ENCODE measurements around the gene SECISBP2. TPM values are rescaled to one million over a fixed set of nuclear protein-coding genes. Genes with fewer than 3 reads are reported as not detected.
"Not testable (repeated sequence)": the region's sequence is repeated elsewhere in the genome, so short reads cannot be mapped to it uniquely, and the experiment has no call there.

Gene SECISBP2
- polyA plus RNA-seq (ENCODE audit: insufficient read length in 4 of 4), result 10 to 100 TPM; 57.3 to 89.8 (median 71.3) TPM

- peak; percentile 88 to 92 (median 90) for DNase-seq (ENCODE audit: low read depth in 4 of 4, low spot score in 3 of 4)
Measured at GRCh38 chr9:89318123-89319014, at the start of gene SECISBP2. Gene SECISBP2 (plus strand): TSS chr9:89318500. CDS start chr9:89318577, 77 bp downstream.

- no peak for DNase-seq (ENCODE audit: low read depth in 4 of 4, low spot score in 3 of 4)
Measured at GRCh38 chr9:89273528-89274279, 44.6 kb upstream of the SECISBP2 start.

GRCh38 chr9:89274838-89275237 lies 43.5 kb upstream of the SECISBP2 start:
- no peak for DNase-seq (ENCODE audit: low read depth in 4 of 4, low spot score in 3 of 4)

- DNase-seq (ENCODE audit: low read depth in 4 of 4, low spot score in 3 of 4), result not testable (repeated sequence)
Measured at GRCh38 chr9:89276040-89276439, 42.3 kb upstream of the SECISBP2 start.

- DNase-seq (ENCODE audit: low read depth in 4 of 4, low spot score in 3 of 4), result no peak
Measured at GRCh38 chr9:89277043-89277442, 41.3 kb upstream of the SECISBP2 start.

- DNase-seq (ENCODE audit: low read depth in 4 of 4, low spot score in 3 of 4), result no peak
Measured at GRCh38 chr9:89277454-89277853, 40.8 kb upstream of the SECISBP2 start.

- DNase-seq (ENCODE audit: low read depth in 4 of 4, low spot score in 3 of 4), result no peak
Measured at GRCh38 chr9:89278551-89278950, 39.7 kb upstream of the SECISBP2 start.

- peak; percentile 18 to 45 (median 29) for DNase-seq (ENCODE audit: low read depth in 4 of 4, low spot score in 3 of 4)
Measured at GRCh38 chr9:89278997-89279739, 39.1 kb upstream of the SECISBP2 start.

- no peak for DNase-seq (ENCODE audit: low read depth in 4 of 4, low spot score in 3 of 4)
Measured at GRCh38 chr9:89281106-89281505, 37.2 kb upstream of the SECISBP2 start.

- not testable (repeated sequence) for DNase-seq (ENCODE audit: low read depth in 4 of 4, low spot score in 3 of 4)
Measured at GRCh38 chr9:89282248-89282968, 35.9 kb upstream of the SECISBP2 start.

GRCh38 chr9:89284076-89284475 lies 34.2 kb upstream of the SECISBP2 start:
- no peak for DNase-seq (ENCODE audit: low read depth in 4 of 4, low spot score in 3 of 4)

- no peak for DNase-seq (ENCODE audit: low read depth in 4 of 4, low spot score in 3 of 4)
Measured at GRCh38 chr9:89291741-89292140, 26.6 kb upstream of the SECISBP2 start.

- DNase-seq (ENCODE audit: low read depth in 4 of 4, low spot score in 3 of 4), result no peak
Measured at GRCh38 chr9:89293014-89293413, 25.3 kb upstream of the SECISBP2 start.

- DNase-seq (ENCODE audit: low read depth in 4 of 4, low spot score in 3 of 4), result no peak
Measured at GRCh38 chr9:89295400-89295799, 22.9 kb upstream of the SECISBP2 start.

GRCh38 chr9:89301996-89302395 lies 16.3 kb upstream of the SECISBP2 start:
- DNase-seq (ENCODE audit: low read depth in 4 of 4, low spot score in 3 of 4), result not testable (repeated sequence)

GRCh38 chr9:89304020-89304833 lies 14.1 kb upstream of the SECISBP2 start:
- no peak for DNase-seq (ENCODE audit: low read depth in 4 of 4, low spot score in 3 of 4)

GRCh38 chr9:89304834-89305188 lies 13.5 kb upstream of the SECISBP2 start:
- DNase-seq (ENCODE audit: low read depth in 4 of 4, low spot score in 3 of 4), result no peak

- no peak for DNase-seq (ENCODE audit: low read depth in 4 of 4, low spot score in 3 of 4)
Measured at GRCh38 chr9:89305868-89306267, 12.4 kb upstream of the SECISBP2 start.

GRCh38 chr9:89309166-89309565 lies 9.1 kb upstream of the SECISBP2 start:
- DNase-seq (ENCODE audit: low read depth in 4 of 4, low spot score in 3 of 4), result no peak

Data from left renal pelvis (tissue), 4 donors.